Astrocyte (in vitro differentiated cells and primary cell): ENCODE results near the gene ZBTB21.

Source experiments
- EZH2 ChIP-seq: IDR thresholded peaks from 2 replicates; pipeline ENCODE4 v1.6.1; 2012; ENCODE audit warnings: mild to moderate bottlenecking, low read length, inconsistent platforms; ENCODE audit not compliant: insufficient read depth
- TF ChIP-seq, protein P1 (sequence below): IDR thresholded peaks from 2 replicates; pipeline ENCODE4 v1.5.1; 2011; ENCODE audit warnings: low read depth, mild to moderate bottlenecking, inconsistent platforms, low read length, moderate library complexity; ENCODE audit not compliant: insufficient read depth

DNA sequence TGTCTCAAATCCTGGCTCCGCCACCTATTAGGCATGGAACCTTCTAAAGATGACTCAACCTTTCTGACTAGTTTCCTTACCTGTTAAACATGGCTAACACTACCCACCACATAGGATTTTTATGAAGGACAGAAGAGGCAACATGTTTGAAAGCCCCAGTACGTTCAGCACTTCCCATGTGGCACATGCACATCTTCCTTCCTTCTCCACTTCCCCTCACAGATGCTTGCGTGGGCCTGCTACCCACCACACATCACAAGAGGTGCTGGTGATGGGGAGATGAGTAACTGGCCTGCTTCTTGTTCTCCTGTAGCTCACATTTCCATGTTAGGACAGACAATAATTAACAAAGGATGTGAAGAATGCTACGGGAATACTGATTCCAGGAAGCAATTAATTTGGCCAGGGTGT, 7.1 kb downstream of the ZBTB21 start:
- TF ChIP-seq, protein P1, sequence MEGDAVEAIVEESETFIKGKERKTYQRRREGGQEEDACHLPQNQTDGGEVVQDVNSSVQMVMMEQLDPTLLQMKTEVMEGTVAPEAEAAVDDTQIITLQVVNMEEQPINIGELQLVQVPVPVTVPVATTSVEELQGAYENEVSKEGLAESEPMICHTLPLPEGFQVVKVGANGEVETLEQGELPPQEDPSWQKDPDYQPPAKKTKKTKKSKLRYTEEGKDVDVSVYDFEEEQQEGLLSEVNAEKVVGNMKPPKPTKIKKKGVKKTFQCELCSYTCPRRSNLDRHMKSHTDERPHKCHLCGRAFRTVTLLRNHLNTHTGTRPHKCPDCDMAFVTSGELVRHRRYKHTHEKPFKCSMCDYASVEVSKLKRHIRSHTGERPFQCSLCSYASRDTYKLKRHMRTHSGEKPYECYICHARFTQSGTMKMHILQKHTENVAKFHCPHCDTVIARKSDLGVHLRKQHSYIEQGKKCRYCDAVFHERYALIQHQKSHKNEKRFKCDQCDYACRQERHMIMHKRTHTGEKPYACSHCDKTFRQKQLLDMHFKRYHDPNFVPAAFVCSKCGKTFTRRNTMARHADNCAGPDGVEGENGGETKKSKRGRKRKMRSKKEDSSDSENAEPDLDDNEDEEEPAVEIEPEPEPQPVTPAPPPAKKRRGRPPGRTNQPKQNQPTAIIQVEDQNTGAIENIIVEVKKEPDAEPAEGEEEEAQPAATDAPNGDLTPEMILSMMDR = no peak
- no peak for TF ChIP-seq EZH2
